GM12878 (cell line): Measurements from ENCODE around the gene KIF1C.

Source experiments
- GABPA ChIP-seq: IDR thresholded peaks from 2 replicates; pipeline ENCODE4 v1.6.1; 2014; ENCODE audit warnings: antibody characterized with exemption, low read depth, mild to moderate bottlenecking, inconsistent platforms
- POLR2A ChIP-seq: IDR thresholded peaks from 2 replicates; pipeline ENCODE4 v1.6.1; 2011; ENCODE audit warnings: low read depth, mild to moderate bottlenecking, low read length
- POLR2AphosphoS5 ChIP-seq: IDR thresholded peaks from 2 replicates; pipeline ENCODE4 v1.6.1; 2011; ENCODE audit warnings: mild to moderate bottlenecking, low read length, inconsistent platforms
- TF ChIP-seq, protein P1 (sequence below): IDR thresholded peaks from 2 replicates; pipeline ENCODE4 v1.6.1; 2011; ENCODE audit warnings: low read depth, low read length, improper control_type of control experiment, borderline replicate concordance

DNA sequence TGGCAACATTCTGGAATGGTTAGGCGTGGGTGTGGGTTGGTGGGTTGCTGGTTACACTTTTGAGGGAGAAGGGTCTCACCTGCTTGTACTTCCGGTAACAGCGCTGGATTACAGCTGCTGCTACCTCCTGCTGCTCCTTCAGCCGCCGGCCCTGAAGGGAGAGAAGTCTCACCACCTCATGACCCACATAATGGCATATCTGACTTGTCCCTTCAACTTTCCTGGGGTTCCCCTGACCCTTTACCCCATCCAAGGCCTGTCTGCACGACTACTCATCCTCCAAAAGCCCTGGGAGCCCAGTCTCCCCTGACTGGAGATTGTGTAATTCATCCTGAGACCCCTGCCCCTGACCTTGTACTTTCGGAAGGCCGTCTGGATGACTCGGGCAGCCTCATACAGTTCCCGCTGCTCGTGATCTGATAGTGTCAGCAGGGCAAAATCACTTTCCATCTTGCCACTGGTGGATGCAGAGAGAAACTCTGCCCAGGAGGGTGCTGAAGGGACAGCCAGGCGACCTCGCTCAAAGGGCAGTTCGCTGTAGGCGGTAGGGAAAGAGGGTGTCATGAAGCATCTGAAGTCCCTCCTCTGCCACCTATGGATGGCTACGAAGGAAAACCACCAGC lies 28.1 kb upstream of the KIF1C start:
- TF ChIP-seq POLR2A: no peak
- TF ChIP-seq POLR2AphosphoS5: no peak; the same call in 1 of the 2 replicates
- no peak for TF ChIP-seq GABPA
- TF ChIP-seq, protein P1, sequence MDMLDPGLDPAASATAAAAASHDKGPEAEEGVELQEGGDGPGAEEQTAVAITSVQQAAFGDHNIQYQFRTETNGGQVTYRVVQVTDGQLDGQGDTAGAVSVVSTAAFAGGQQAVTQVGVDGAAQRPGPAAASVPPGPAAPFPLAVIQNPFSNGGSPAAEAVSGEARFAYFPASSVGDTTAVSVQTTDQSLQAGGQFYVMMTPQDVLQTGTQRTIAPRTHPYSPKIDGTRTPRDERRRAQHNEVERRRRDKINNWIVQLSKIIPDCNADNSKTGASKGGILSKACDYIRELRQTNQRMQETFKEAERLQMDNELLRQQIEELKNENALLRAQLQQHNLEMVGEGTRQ: no peak
